PFSK-1 (cell line): ENCODE data around the gene ACOT7.

Experiments
- FOXP2 ChIP-seq: optimal IDR thresholded peaks from 2 replicates; pipeline ENCODE3; 2011; ENCODE audit warnings: borderline replicate concordance, control low read depth, inconsistent platforms; ENCODE audit not compliant: insufficient read depth; ENCODE audit errors: extremely low read length, extremely low read depth
- POLR2AphosphoS5 ChIP-seq: IDR thresholded peaks from 2 replicates; pipeline ENCODE4 v1.6.1; 2012; ENCODE audit warnings: low read depth, mild to moderate bottlenecking, control low read depth, low read length, moderate library complexity
- REST ChIP-seq, 2 experiments: IDR thresholded peaks; 2 replicates each; pipeline versions ENCODE4 v1.6.1 to v1.8.0; 2011 to 2012; ENCODE audit warnings: low read depth in 2 of 2, low read length in 2 of 2, control low read depth in 1 of 2, inconsistent platforms in 1 of 2, mild to moderate bottlenecking in 1 of 2, moderate library complexity in 1 of 2; ENCODE audit not compliant: insufficient read depth in 1 of 2
- SIN3A ChIP-seq: IDR thresholded peaks from 2 replicates; pipeline ENCODE4 v1.6.1; 2012; ENCODE audit warnings: mild to moderate bottlenecking, low read length, moderate library complexity, borderline replicate concordance; ENCODE audit not compliant: insufficient read depth
- TAF1 ChIP-seq: IDR thresholded peaks from 2 replicates; pipeline ENCODE4 v1.6.1; 2012; ENCODE audit warnings: low read length, control low read depth, borderline replicate concordance; ENCODE audit not compliant: insufficient read depth

Gene ACOT7

DNA sequence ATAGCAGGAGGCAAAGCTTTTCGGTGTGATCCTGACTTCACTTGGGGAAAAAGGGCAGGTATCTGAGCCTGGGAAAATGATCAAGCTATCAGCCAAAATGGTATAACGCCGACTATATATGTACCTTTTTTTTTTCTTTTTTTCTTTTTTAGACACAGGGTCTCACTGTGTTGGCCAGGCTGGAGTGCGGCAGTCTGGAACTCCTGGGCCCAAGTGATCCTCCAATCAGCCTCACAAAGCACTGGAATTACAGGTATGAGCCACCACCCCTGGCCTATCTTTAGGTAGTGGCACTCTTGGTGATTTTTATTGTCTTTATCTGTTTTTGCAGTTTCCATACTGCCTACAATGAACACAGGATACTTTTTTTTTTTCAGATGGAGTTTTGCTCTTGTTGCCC lies 156.5 kb downstream of the ACOT7 start:
- TF ChIP-seq FOXP2 (no peak), TAF1 (no peak), REST (IDR thresholded peaks at IDR 0.05; ENCODE audit: insufficient read depth in 1 of 2, low read depth in 2 of 2, low read length in 2 of 2) (no peak), POLR2AphosphoS5 (no peak), SIN3A (no peak)

DNA sequence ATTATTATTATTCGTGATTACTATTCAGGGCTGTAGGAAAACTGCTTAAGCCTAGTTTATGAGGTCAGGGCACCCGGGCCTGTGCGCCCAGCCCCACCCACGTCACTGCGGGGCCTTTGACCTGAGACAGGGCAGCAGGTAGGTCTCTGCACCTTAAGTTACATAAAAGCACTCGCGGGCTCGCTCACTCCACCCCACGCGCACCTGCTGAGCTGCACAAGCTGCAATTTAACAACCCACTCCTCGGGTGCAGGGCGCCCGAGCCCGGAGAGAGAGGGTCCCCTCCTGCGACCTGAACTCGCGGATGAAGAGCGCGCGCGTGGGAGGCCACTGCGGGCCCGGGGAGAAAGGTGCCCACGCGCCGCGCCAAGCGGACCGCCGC lies 158.3 kb downstream of the ACOT7 start:
- TF ChIP-seq TAF1 (no peak), FOXP2 (no peak), REST (IDR thresholded peaks at IDR 0.05; ENCODE audit: insufficient read depth in 1 of 2, low read depth in 2 of 2, low read length in 2 of 2) (no peak), SIN3A (no peak), POLR2AphosphoS5 (no peak)

DNA sequence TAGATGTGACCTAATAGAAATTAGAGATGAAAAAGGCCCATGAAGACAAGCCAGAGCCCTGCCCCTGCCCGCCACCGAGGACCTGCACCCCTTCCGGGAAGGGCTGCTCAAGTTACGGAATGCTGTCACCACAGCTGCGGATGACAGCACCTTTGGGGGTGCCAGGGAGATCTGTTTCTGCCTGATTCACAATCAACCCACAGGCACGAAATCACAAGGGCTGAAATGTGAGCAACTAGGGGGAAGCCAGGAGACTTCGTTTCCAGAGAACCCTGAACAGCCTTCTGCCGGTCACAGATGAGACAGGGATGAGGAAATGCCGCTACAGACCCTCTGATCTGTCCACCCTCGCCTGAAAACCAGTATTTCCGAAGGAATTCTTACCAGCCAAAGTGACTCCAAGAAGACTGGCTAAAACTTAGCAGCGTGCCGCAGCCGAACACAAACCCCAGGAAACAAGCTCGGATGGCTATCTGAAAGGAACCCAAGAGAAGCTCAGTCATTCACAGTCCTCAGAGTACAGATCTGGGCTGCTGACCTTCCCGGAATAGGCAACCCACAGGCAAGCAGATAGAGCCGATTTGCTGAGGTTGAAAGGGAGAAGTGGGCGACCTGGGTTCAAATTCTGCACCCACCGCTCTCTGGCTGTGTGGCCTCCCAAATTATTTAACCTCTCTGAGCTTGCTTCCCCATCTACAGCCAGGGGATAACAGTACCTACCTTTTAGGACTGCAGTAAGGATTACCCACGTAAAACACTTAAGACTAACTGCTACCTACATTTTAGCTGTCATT lies 158.9 kb downstream of the ACOT7 start:
- TF ChIP-seq SIN3A, result no peak
- TF ChIP-seq REST (IDR thresholded peaks at IDR 0.05; ENCODE audit: insufficient read depth in 1 of 2, low read depth in 2 of 2, low read length in 2 of 2), result no peak
- TF ChIP-seq FOXP2, result no peak
- no peak for TF ChIP-seq TAF1
- no peak for TF ChIP-seq POLR2AphosphoS5

DNA sequence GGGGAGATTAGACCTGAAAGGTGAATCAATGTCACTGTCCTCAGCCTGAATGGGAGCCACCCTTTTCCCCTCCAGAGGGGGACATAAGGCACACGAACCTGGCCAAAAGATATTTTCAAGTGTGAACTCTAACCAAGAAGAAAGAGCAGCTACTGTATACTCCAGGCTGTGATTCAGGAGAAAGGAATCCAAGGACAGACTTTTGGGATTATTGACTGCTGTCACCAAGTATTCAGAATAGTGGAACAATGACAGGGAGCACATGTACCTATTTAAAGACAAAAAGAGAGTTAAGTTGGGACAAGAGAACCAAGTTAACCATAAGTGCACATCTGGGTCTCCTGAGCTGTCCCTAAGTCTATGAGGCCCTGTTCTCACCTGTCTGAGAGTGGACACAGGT lies 160.2 kb downstream of the ACOT7 start:
- TF ChIP-seq REST (IDR thresholded peaks at IDR 0.05; ENCODE audit: insufficient read depth in 1 of 2, low read depth in 2 of 2, low read length in 2 of 2), result no peak
- no peak for TF ChIP-seq POLR2AphosphoS5
- no peak for TF ChIP-seq SIN3A
- TF ChIP-seq TAF1, result no peak
- no peak for TF ChIP-seq FOXP2
